H54 (cell line): Measurements from ENCODE around the gene AEBP1.

Experiments used
- DNase-seq: peaks from one replicate; pipeline ENCODE4 v3.0.0; 2011; ENCODE audit warnings: low spot score, mixed read lengths; ENCODE audit not compliant: insufficient read length
- FAIRE-seq: peaks from 3 replicates; lab custom pipeline; 2011; peaks lifted over from hg19 to GRCh38; lab: Jason Lieb, UNC
- POLR2A ChIP-seq: IDR thresholded peaks from 2 replicates; pipeline ENCODE4 v1.6.1; 2011; ENCODE audit warnings: low read depth, mild to moderate bottlenecking, low read length

AEBP1 gene

GRCh38 chr7:44157116-44158080 lies 53.3 kb downstream of the AEBP1 start:
- FAIRE-seq: no peak

GRCh38 chr7:44158096-44158872 lies 54.1 kb downstream of the AEBP1 start:
- FAIRE-seq (no peak), DNase-seq (no peak)
- TF ChIP-seq POLR2A: no peak

More at GRCh38 chr7:44157116-44158080, 53.3 kb downstream of the AEBP1 start:
- DNase-seq: no peak
- TF ChIP-seq POLR2A: no peak

DNA sequence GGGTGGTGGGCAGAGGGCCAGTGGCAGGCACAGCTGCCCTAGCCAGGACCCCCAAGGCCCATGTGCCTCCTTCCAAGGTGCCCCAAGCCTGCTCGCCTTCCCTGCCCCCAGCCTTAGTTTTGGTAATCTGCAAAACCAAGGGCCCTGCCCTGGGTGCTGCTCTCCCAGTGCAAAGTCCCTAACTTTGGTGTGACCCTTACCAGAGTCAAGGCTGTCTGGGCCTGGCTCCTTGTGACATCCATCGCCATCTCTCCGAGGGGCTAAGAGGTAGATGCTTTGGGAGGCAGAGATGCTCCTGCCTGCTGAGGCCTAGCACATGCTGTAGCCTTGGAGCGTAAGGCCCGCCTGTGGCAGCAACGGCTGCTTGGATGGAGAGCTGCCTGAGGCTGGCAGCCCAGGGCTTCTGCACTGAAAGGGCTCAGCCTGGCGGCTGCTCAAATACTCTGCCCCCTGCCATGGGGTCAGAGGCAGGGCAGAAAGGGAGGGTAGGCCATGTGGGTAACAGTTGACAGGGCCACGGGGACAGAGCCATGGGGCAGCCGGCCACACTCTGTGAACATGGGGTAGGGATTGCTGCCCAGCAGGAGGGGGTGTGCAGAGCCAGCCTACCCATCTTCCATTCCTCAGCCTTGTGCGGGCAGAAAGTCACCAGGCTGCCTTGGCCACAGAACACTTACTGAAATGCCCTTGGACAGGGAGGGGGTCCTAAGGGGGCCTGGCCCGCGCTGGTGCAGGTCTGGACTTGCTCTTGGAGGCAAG lies 54.9 kb downstream of the AEBP1 start:
- TF ChIP-seq POLR2A: no peak
- FAIRE-seq: no peak

GRCh38 chr7:44159824-44160630 lies 55.9 kb downstream of the AEBP1 start:
- DNase-seq (no peak), FAIRE-seq (no peak)
- TF ChIP-seq POLR2A: no peak

More for the DNA sequence above, 54.9 kb downstream of the AEBP1 start:
- DNase-seq: no peak

- no peak for FAIRE-seq
- DNase-seq: no peak
- no peak for TF ChIP-seq POLR2A
These were observed 57.2 kb downstream of the AEBP1 start for GRCh38 chr7:44161371-44161770.

- DNase-seq (no peak), FAIRE-seq (no peak)
- TF ChIP-seq POLR2A: no peak
These were observed 58.0 kb downstream of the AEBP1 start for GRCh38 chr7:44162179-44162578.

GRCh38 chr7:44162785-44163395 lies 58.7 kb downstream of the AEBP1 start:
- FAIRE-seq (no peak), DNase-seq (no peak)
- no peak for TF ChIP-seq POLR2A

- DNase-seq (peak; percentile 91), FAIRE-seq (peak; percentile 86)
- TF ChIP-seq POLR2A: no peak
These were observed 59.4 kb downstream of the AEBP1 start for GRCh38 chr7:44163591-44163990.
